GM23338 (cell line): ENCODE results near the gene TRIM59. TPM values are rescaled to one million over a fixed set of nuclear protein-coding genes. Genes with fewer than 3 reads are reported as not detected.

Experiments used
- ATAC-seq: fragments of 200-7000 bp; cut with Tn5 transposase; 3 replicates; pipeline ENCODE4 v1.9.1; 2020
- DNase-seq: peaks from one replicate; pipeline ENCODE4 v3.0.0-alpha.2; 2015; ENCODE audit warnings: low spot score
- H2AFZ ChIP-seq: fragments of 200-600 bp; sonication (generic); 2 replicates; pipeline ENCODE4 v1.8.0; 2016; ENCODE audit warnings: antibody characterized with exemption, mild to moderate bottlenecking, moderate library complexity
- H3F3A ChIP-seq: fragments of 200-600 bp; sonication (generic); replicated peaks from 2 replicates; pipeline ENCODE4 v1.8.0; 2017; ENCODE audit warnings: antibody characterized with exemption, mixed run types, low read depth
- H3K27ac ChIP-seq: fragments of 200-600 bp; sonication (generic); 2 replicates; pipeline ENCODE4 v1.6.1; 2016; ENCODE audit warnings: low read depth
- H3K27me3 ChIP-seq: fragments of 200-600 bp; sonication (generic); 2 replicates; pipeline ENCODE4 v1.8.0; 2016; ENCODE audit warnings: mild to moderate bottlenecking, mixed run types, moderate library complexity; ENCODE audit not compliant: insufficient read depth
- H3K36me3 ChIP-seq: fragments of 200-600 bp; sonication (generic); 2 replicates; pipeline ENCODE4 v1.8.0; 2016; ENCODE audit warnings: mild to moderate bottlenecking; ENCODE audit not compliant: insufficient read depth
- H3K4me1 ChIP-seq: fragments of 200-600 bp; sonication (generic); 2 replicates; pipeline ENCODE4 v1.8.0; 2016; ENCODE audit warnings: mild to moderate bottlenecking, moderate library complexity; ENCODE audit not compliant: insufficient read depth
- H3K4me2 ChIP-seq: fragments of 200-600 bp; sonication (generic); 2 replicates; pipeline ENCODE4 v1.7.1; 2017; ENCODE audit warnings: mixed run types
- H3K4me3 ChIP-seq: fragments of 200-600 bp; sonication (generic); 2 replicates; pipeline ENCODE4 v1.6.1; 2016; ENCODE audit warnings: mixed run types
- H3K79me2 ChIP-seq: fragments of 200-600 bp; sonication (generic); replicated peaks from 2 replicates; pipeline ENCODE4 v1.8.0; 2017; ENCODE audit warnings: mild to moderate bottlenecking; ENCODE audit not compliant: insufficient read depth
- H3K9me2 ChIP-seq: fragments of 200-600 bp; sonication (generic); 2 replicates; pipeline ENCODE4 v1.8.0; 2017; ENCODE audit not compliant: insufficient read depth
- H4K20me1 ChIP-seq: fragments of 200-600 bp; sonication (generic); replicated peaks from 2 replicates; pipeline ENCODE4 v1.8.0; 2017; ENCODE audit warnings: mild to moderate bottlenecking; ENCODE audit not compliant: insufficient read depth
- H3K27ac Mint-ChIP-seq: 2 replicates; pipeline ENCODE4 v1.8.0; 2020; ENCODE audit warnings: inconsistent platforms, mild to moderate bottlenecking, moderate library complexity, mixed read lengths
- H3K27me3 Mint-ChIP-seq: 3 replicates; pipeline ENCODE4 v1.8.0; 2022; ENCODE audit warnings: low read depth, mild to moderate bottlenecking, moderate library complexity, mixed read lengths, inconsistent platforms; ENCODE audit not compliant: insufficient read depth, poor library complexity
- H3K36me3 Mint-ChIP-seq: 3 replicates; pipeline ENCODE4 v1.8.0; 2021; ENCODE audit warnings: low read depth, mild to moderate bottlenecking, inconsistent platforms, moderate library complexity, mixed read lengths
- H3K4me1 Mint-ChIP-seq: 3 replicates; pipeline ENCODE4 v1.8.0; 2020; ENCODE audit warnings: mild to moderate bottlenecking, inconsistent platforms, mixed read lengths
- H3K4me3 Mint-ChIP-seq: 3 replicates; pipeline ENCODE4 v1.8.0; 2021; ENCODE audit warnings: moderate library complexity, mild to moderate bottlenecking, inconsistent platforms, mixed read lengths
- H3K9me3 Mint-ChIP-seq: 3 replicates; pipeline ENCODE4 v1.8.0; 2020; ENCODE audit warnings: moderate library complexity, mild to moderate bottlenecking, inconsistent platforms, mixed read lengths
- CREB1 ChIP-seq: fragments of 250-450 bp; sonication (Bioruptor Pico); IDR thresholded peaks from 2 replicates; pipeline ENCODE4 v1.5.0; 2020; ENCODE audit warnings: low read depth, mild to moderate bottlenecking, moderate library complexity
- EZH2 ChIP-seq: fragments of 200-600 bp; sonication (generic); IDR thresholded peaks from one replicate; pipeline ENCODE4 v1.8.0; 2017; ENCODE audit warnings: antibody characterized with exemption, mild to moderate bottlenecking, low read depth; ENCODE audit not compliant: unreplicated experiment
- EZH2phosphoT487 ChIP-seq: fragments of 200-600 bp; sonication (generic); IDR thresholded peaks from one replicate; pipeline ENCODE4 v1.8.1; 2018; ENCODE audit warnings: antibody characterized with exemption; ENCODE audit not compliant: unreplicated experiment
- JUNB ChIP-seq: IDR thresholded peaks from one replicate; pipeline ENCODE4 v1.6.1; 2016; ENCODE audit warnings: antibody characterized with exemption; ENCODE audit not compliant: unreplicated experiment
- NANOG ChIP-seq: IDR thresholded peaks from 2 replicates; pipeline ENCODE4 v1.6.1; 2016; ENCODE audit warnings: antibody characterized with exemption, borderline replicate concordance
- POLR2AphosphoS5 ChIP-seq: IDR thresholded peaks from 2 replicates; pipeline ENCODE4 v1.6.1; 2016; ENCODE audit warnings: antibody characterized with exemption, low read depth
- REST ChIP-seq: IDR thresholded peaks from one replicate; pipeline ENCODE4 v1.6.1; 2018; ENCODE audit warnings: antibody characterized with exemption; ENCODE audit not compliant: unreplicated experiment
- STAT1 ChIP-seq: IDR thresholded peaks from one replicate; pipeline ENCODE4 v1.6.1; 2016; ENCODE audit warnings: antibody characterized with exemption; ENCODE audit not compliant: unreplicated experiment
- ZNF114 ChIP-seq: fragments of 250-450 bp; sonication (Bioruptor Pico); IDR thresholded peaks from 2 replicates; pipeline ENCODE4 v1.5.0; 2020; ENCODE audit warnings: mild to moderate bottlenecking, moderate library complexity
- ZNF331 ChIP-seq: fragments of 250-450 bp; sonication (Bioruptor Pico); IDR thresholded peaks from 2 replicates; pipeline ENCODE4 v1.5.0; 2020; ENCODE audit warnings: low read depth, mild to moderate bottlenecking, moderate library complexity
- ZNF462 ChIP-seq: fragments of 250-450 bp; sonication (Bioruptor Pico); IDR thresholded peaks from 2 replicates; pipeline ENCODE4 v1.5.0; 2020; ENCODE audit warnings: mild to moderate bottlenecking, moderate library complexity
- polyA plus RNA-seq: library from polyadenylated mRNA; unstranded; fragments of >200 nt; fragmentation: Nextera tagmentation; extraction: Ambion mirVana; gene quantifications from 2 replicates; pipeline ENCODE4 v1.2.1, GENCODE V29; 2016
- total RNA-seq: library from RNA; depleted of rRNA; stranded (reverse); fragments of >200 nt; shearing (Covaris generic); gene quantifications from 2 replicates; pipeline ENCODE4 v1.2.3, GENCODE V29; 2014
- TF ChIP-seq, protein P1 (sequence below), 2 experiments: fragments of 200-600 bp in 1 of 2; sonication (generic) in 1 of 2; conservative IDR thresholded peaks; 2 replicates each; pipeline versions ENCODE4 v1.5.1 to v1.6.1; 2016 to 2017; ENCODE audit warnings: antibody characterized with exemption in 2 of 2, low read depth in 2 of 2, mild to moderate bottlenecking in 2 of 2, moderate library complexity in 1 of 2
- TF ChIP-seq, protein P2 (sequence below): IDR thresholded peaks from 2 replicates; pipeline ENCODE4 v1.6.1; 2016; ENCODE audit warnings: antibody characterized with exemption

TRIM59 gene
- total and polyA plus RNA-seq, 2 experiments from 2014 or later, result 46.2 to 98.6 TPM

GRCh38 chr3:160498202-160498601 is 48.6 kb upstream of the TRIM59 start:
- Histone ChIP-seq H3K27ac (no peak overlapping the region), H4K20me1 (no peaks in the 10 kb centered on the region), H3F3A (no peaks in the 10 kb centered on the region), H3K36me3 (peaks cover 26% of the 10 kb centered on the region; the same call in 1 of the 2 replicates), H3K4me2 (no peak overlapping the region), H3K4me3 (no peak overlapping the region), H3K4me1 (no peaks in the 10 kb centered on the region), H3K27me3 (no peaks in the 10 kb centered on the region), H3K9me2 (no peaks in the 10 kb centered on the region), H3K79me2 (no peaks in the 10 kb centered on the region), H2AFZ (no peak overlapping the region)
- Mint-ChIP-seq H3K27me3 (no peaks in the 10 kb centered on the region), H3K9me3 (no peaks in the 10 kb centered on the region), H3K27ac (no peak overlapping the region), H3K36me3 (peaks cover 26% of the 10 kb centered on the region; the same call in 2 of the 3 replicates), H3K4me3 (no peak overlapping the region), H3K4me1 (no peaks in the 10 kb centered on the region)
- no peak for ATAC-seq
- TF ChIP-seq EZH2phosphoT487, result no peak
- TF ChIP-seq ZNF462 (CRISPR knock-in tag), result no peak
- TF ChIP-seq ZNF331 (CRISPR knock-in tag), result no peak
- TF ChIP-seq POLR2AphosphoS5, result no peak
- TF ChIP-seq ZNF114 (CRISPR knock-in tag), result no peak
- TF ChIP-seq EZH2, result no peak
- TF ChIP-seq, protein P1, sequence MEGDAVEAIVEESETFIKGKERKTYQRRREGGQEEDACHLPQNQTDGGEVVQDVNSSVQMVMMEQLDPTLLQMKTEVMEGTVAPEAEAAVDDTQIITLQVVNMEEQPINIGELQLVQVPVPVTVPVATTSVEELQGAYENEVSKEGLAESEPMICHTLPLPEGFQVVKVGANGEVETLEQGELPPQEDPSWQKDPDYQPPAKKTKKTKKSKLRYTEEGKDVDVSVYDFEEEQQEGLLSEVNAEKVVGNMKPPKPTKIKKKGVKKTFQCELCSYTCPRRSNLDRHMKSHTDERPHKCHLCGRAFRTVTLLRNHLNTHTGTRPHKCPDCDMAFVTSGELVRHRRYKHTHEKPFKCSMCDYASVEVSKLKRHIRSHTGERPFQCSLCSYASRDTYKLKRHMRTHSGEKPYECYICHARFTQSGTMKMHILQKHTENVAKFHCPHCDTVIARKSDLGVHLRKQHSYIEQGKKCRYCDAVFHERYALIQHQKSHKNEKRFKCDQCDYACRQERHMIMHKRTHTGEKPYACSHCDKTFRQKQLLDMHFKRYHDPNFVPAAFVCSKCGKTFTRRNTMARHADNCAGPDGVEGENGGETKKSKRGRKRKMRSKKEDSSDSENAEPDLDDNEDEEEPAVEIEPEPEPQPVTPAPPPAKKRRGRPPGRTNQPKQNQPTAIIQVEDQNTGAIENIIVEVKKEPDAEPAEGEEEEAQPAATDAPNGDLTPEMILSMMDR (conservative IDR thresholded peaks at IDR 0.05; ENCODE audit: low read depth in 2 of 2), result no peak
- TF ChIP-seq CREB1, result no peak
- TF ChIP-seq, protein P2, sequence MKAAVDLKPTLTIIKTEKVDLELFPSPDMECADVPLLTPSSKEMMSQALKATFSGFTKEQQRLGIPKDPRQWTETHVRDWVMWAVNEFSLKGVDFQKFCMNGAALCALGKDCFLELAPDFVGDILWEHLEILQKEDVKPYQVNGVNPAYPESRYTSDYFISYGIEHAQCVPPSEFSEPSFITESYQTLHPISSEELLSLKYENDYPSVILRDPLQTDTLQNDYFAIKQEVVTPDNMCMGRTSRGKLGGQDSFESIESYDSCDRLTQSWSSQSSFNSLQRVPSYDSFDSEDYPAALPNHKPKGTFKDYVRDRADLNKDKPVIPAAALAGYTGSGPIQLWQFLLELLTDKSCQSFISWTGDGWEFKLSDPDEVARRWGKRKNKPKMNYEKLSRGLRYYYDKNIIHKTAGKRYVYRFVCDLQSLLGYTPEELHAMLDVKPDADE, result no peak
- TF ChIP-seq REST, result no peak
- TF ChIP-seq STAT1, result no peak
- TF ChIP-seq JUNB, result no peak
- TF ChIP-seq NANOG, result no peak
- DNase-seq, result no peak
